ENCODE measurements around the gene EDN2.

Gene EDN2

DNA sequence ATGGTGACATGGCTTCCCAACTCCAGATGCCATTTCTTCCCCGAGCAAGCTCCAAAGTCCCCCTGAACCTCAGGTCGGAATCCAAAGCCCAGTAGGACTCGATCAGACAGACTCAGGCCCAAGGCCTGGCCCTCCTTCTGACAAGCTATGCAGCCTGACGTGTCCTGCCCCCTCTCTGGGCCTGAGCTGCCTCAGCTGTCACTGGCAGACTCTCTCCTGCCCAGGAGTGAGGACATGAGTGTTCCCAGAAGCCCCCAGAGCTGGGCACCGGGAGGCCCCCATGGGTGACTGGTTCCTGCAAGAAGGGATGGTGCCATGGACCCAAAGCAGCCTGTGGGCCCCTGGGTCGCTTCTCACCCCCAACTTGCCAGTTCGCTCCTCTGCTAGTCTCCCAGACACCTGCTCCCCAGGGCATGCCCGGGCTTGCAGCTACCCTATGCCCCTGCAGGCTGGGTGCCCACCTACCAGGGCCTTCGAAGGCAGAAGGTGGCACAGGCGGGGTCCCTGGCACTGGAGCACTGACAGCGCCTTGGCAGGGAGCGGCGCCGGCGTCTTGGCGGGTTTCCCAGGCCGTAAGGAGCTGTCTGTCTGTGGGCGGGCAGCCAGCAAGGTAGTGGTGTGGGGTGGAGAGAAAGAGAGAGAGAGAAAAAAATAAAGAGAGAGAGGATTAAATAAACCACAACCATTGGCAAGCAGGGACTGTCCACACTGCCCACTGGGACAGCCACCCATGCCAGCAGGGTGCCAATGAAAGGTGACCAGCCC, 2.3 kb downstream of the EDN2 start:
- DNase-seq = no peak

- no peak for DNase-seq
Observed at GRCh38 chr1:41481109-41481775, 3.2 kb downstream of the EDN2 start.

DNA sequence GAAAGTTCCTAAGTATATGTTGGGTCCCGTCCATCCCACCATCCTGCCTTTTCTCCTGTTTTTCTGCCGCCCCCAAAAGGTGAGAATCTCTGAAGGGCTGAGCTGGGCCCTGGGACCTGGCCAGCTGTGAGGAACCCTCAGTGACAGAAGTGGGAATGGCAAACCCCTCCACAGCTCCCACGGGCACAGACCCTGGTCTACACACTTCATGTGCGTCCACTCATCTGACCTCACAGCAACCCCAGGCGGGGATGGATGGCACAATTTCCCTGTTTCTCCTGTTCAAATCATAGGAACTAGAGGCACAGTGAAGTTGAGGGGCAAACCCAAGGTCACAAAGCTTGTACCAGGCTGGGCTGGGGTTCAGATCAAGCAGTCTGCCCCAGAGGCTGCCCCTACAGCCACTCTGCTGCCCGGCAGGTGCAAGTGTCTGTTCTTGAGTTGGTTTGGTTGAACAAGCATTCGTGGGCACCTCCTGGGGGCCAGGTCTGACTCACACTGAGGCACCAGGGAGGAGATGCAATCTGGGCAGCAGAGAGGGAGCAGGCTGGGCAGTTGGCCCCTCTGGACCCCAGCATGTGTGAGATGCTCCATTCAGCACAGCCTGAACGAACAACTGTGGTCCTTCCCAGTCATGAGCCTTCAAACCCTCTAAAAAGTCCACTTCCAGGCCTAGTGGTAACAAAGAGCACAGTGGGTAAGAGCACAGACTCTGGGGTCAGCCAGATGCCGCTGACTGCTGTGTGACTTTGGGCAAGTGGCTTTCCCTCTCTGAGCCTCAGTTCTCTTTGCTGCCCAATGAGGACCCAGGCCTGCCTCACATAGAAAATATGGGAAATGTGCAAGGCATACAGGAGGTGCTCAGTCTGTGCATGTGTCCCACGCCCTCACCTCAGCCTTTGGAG, 4.0 kb downstream of the EDN2 start:
- DNase-seq = no peak

DNA sequence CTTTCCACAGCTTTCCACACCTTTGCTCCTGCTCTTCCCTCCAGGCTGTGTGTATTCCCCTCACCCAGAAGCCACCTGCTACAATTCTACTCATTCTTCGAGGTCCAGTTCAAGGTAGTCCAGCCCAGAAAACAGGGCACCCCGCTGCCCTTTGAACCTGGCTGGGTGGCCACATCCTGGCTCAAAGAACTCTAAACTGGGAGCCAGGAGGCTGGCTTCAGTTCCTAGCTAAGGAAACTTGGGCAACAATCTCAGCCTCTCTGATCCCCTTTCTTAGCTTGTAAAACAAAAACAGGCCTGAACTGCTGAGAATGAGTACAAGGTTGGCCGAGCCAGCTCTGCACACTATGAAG, 4.7 kb downstream of the EDN2 start:
- no peak for DNase-seq

DNA sequence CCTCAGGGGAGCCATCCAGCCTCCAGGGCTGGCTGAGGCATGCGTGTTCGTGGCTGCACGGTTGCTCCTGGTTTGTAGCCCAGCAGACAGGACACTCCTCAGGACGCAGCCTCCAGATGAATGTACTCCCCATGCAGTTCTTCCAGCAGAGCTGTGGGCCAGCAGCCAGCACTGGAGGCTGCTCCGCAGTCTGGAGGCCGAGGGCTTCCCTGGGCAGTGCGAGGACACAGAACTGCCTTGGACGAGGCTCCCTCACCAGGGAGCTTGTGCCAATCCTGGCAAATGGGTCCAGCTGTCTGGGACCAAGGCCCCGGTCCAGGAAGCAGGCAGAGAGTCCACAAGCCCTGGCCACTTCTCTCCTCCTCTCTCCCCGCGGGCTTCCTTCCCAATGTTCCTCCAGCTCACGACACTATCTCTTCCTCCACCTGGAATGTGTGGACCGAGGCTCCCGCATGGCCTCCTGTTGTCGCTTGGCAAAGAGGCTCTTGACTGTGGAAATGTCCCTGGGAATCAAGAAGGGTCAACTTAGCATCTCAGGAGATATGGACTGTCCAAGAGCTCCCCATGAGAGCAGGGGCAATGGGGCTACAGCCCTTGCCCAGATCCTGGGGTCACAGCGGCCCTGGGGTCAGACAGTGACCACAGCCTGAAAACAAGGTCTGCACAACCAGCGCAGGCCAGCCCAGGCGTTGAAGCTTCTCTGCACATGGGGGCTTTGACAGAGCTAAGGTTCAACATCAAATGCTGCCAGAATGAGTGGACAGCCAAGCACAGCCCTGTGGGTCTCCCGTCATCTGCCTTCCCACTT, 5.3 kb downstream of the EDN2 start:
- no peak for DNase-seq

DNA sequence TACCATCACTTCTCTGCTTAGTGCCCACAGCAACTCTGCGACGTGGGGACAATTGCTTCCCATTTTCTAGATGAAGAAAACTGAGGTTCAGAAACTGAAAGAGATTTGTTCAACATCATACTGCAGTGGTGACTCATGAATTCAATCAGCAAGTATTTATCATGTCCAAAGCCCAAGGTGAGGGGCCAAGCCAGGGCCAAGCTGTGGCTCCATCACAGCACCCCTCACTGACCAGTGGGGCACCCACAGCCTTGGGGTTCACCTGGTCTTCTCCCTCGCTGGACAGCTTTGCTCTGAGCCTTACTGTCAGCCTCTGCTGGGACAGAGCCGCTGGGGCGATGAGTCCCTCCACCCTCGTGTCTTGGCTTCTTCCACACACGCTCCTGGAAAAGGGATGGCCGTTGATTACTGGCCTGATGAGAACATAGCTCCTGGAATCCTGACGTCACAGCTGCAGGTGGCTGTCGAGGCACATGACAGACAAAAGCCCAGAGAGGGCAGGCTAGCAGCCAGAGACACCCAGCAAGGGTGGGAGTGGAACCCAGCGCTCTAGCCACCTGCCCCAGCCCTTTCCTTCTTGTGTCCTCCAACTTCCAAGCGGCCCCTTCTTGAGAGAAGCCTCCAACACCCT, 6.2 kb downstream of the EDN2 start:
- DNase-seq = no peak

- no peak for DNase-seq
Observed at GRCh38 chr1:41476807-41477361, 7.6 kb downstream of the EDN2 start.

DNA sequence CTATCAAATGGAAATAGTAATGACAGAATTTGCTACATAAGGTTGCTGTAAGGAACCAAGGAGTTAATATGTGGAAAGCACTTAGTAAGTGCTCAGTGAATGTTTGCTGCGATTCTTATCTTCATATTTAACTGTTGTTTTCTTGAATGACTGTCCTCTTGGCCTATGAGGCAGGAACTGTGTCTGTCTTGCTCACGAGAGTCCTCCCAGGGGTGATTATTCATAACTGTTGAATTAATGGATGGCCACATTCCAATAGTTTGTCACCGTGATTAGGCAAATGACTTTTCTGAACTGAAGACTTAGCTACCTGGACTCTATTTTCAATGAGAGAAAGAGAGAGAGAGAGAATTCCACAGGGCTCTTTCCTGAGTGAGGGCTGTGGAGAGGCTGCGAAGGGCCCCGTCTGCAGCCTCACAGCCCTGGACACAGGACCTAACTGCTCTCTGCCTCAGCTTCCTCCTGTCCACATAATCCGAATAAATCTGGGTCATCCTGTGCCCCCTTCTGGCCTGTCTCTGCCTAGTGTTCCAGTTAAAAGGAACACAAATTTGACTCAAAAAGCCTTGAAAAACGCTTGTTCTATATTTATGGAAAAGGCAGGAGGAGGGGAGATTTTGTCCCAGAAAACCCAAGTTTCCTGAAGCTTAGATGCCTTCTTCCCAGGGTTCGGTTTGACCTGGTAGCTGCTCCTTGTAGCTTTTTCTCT, 8.5 kb downstream of the EDN2 start:
- DNase-seq = no peak

DNA sequence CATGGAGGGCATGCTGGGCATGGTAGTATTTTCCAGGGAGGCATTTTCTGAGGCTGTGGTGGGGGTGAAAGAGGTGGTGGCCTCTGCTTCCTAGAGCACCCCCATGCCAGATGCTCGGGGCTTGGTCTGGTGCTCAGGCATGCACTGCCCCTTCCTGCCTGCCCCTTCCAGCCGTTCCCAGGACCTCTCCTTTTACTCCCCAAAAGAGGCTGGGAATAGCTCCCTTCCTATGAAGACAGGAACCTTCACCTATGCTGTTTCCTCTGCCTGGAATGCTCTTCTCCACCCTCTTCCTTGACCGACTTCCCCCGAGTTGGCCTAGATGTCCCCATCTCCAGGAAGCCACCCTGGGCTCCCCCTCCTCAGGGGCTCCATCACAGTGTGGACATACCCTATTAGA, 9.1 kb downstream of the EDN2 start:
- DNase-seq = no peak

GRCh38 chr1:41474490-41475271, 9.8 kb downstream of the EDN2 start:
- no peak for DNase-seq

DNA sequence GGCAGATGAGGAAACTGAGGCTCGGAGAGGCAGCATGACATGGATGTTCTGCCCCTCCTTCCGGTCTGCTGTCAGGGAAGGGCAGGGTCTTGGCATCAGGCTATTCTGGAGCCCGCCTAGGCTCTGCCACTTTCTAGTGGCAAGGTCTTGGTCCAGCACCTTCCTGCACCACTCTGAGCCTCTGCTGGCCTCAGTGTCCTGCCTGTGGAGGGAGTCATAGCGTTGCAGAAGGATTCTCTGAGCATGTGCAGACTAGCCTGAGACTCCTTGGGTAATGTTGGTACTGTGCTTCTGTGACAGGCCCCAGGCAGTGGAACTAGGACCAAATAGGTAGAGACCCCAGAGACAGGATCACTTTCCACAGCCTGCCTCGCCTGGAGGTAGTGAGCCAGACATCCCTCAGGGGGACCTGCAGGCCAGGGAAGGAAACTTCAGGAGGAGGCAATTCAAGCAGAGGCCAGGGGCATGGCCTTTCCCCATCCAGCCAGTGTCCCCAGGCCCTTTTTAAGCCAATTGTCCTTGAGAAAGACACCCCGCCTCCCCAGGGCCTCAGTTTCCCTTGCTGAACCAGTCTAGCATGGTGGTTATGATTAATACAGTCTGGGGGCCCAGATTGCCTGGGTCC, 10.6 kb downstream of the EDN2 start:
- no peak for DNase-seq

GRCh38 chr1:41471658-41472057, 12.8 kb downstream of the EDN2 start:
- no peak for DNase-seq

- no peak for DNase-seq
Observed at GRCh38 chr1:41469706-41470105, 14.8 kb downstream of the EDN2 start.

- DNase-seq = no peak
Observed at GRCh38 chr1:41468122-41468762, 16.2 kb downstream of the EDN2 start.

- no peak for DNase-seq
Observed at GRCh38 chr1:41467673-41468072, 16.8 kb downstream of the EDN2 start.

DNA sequence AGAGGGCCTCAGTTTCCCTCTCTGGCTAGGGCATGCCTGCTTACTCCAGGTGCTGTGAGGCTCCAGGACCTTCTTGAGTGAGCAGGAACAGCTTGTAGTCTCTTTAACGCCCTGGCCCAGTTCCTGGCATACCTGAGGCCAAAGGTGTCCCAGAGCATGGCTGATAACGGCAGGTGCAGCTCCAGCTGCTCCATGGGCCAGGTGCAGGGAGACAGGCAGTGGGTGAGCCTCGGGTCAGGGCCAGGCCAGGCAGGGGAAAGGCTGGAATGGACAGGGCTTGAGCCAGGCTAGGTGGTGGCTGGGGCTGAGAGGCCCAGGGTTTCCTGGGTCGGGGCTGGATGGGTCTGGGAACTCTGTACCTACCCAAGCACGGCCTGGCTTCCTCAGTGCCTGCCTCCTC, 18.3 kb downstream of the EDN2 start:
- no peak for DNase-seq

GRCh38 chr1:41465741-41466140, 18.7 kb downstream of the EDN2 start:
- DNase-seq = no peak

- DNase-seq = no peak
Observed at GRCh38 chr1:41464885-41465284, 19.6 kb downstream of the EDN2 start.

GRCh38 chr1:41463516-41463915, 21.0 kb downstream of the EDN2 start:
- DNase-seq = no peak

DNA sequence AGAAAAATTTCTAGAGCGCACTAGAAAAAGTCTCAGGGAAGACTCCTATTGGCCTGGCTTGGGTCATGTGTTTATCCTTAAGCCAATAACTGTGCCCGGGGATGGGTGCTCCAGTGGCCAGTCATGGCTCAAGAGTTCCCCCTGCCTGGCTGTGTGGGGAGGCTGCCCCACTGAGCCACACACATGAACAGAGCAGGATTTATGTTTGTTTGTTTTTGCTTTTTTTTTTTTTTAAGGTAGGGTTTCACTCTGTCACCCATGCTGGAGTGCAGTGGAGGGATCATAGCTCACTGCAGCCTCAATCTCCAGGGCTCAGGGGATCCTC, 21.8 kb downstream of the EDN2 start:
- DNase-seq = no peak
